ENCODE results near the gene KRTAP3-1.
"Not testable (repeated sequence)": the region's sequence is repeated elsewhere in the genome, so short reads cannot be mapped to it uniquely, and the experiment has no call there.

The KRTAP3-1 gene

GRCh38 chr17:41042953-41043352 is 34.0 kb upstream of the KRTAP3-1 start:
- ATAC-seq, result no peak
- TF ChIP-seq ESRRG (CRISPR knock-in tag; IDR thresholded peaks at IDR 0.05) (no peak), CSDC2 (CRISPR knock-in tag; IDR thresholded peaks at IDR 0.05) (no peak), ISL1 (CRISPR knock-in tag; IDR thresholded peaks at IDR 0.05) (no peak), TCF4 (CRISPR knock-in tag; IDR thresholded peaks at IDR 0.05; ENCODE audit: borderline replicate concordance) (no peak), ZNF565 (CRISPR knock-in tag; conservative IDR thresholded peaks at IDR 0.05; ENCODE audit: low read depth) (no peak), TSHZ2 (CRISPR knock-in tag; IDR thresholded peaks at IDR 0.05) (no peak), POU6F1 (CRISPR knock-in tag; IDR thresholded peaks at IDR 0.05; ENCODE audit: borderline replicate concordance, low read depth) (no peak), RARB (CRISPR knock-in tag; IDR thresholded peaks at IDR 0.05) (no peak), OSR1 (CRISPR knock-in tag; IDR thresholded peaks at IDR 0.05) (no peak), ZNF70 (CRISPR knock-in tag; IDR thresholded peaks at IDR 0.05) (no peak), ZFP3 (CRISPR knock-in tag; IDR thresholded peaks at IDR 0.05) (no peak), ZC3H10 (CRISPR knock-in tag; IDR thresholded peaks at IDR 0.05) (no peak), PATZ1 (CRISPR knock-in tag; IDR thresholded peaks at IDR 0.05; ENCODE audit: borderline replicate concordance) (no peak)

- ATAC-seq, result not testable (repeated sequence)
These were observed 32.0 kb upstream of the KRTAP3-1 start, which contains the start of gene KRTAP1-1 for GRCh38 chr17:41040783-41041571. Gene KRTAP1-1 (minus strand): TSS chr17:41041450. CDS start chr17:41041397, 53 bp downstream.

GRCh38 chr17:41037853-41038350 is 29.0 kb upstream of the KRTAP3-1 start:
- ATAC-seq, result no peak
- no peak for TF ChIP-seq BACH2 (CRISPR knock-in tag; IDR thresholded peaks at IDR 0.05; ENCODE audit: borderline replicate concordance)
- no peak for TF ChIP-seq SNAI2 (CRISPR knock-in tag; IDR thresholded peaks at IDR 0.05)
- TF ChIP-seq ARNTL (CRISPR knock-in tag; IDR thresholded peaks at IDR 0.05; ENCODE audit: borderline replicate concordance, low read depth), result no peak
- TF ChIP-seq POU6F1 (CRISPR knock-in tag; IDR thresholded peaks at IDR 0.05; ENCODE audit: borderline replicate concordance, low read depth), result no peak
- no peak for TF ChIP-seq RARB (CRISPR knock-in tag; IDR thresholded peaks at IDR 0.05)
- no peak for TF ChIP-seq CREB5 (CRISPR knock-in tag; IDR thresholded peaks at IDR 0.05; ENCODE audit: low read depth)
- TF ChIP-seq CSDC2 (CRISPR knock-in tag; IDR thresholded peaks at IDR 0.05), result no peak
- no peak for TF ChIP-seq ESRRG (CRISPR knock-in tag; IDR thresholded peaks at IDR 0.05)

- ATAC-seq, result not testable (repeated sequence)
These were observed 25.5 kb upstream of the KRTAP3-1 start, which contains the start of gene KRTAP1-3 for GRCh38 chr17:41034346-41034935. Gene KRTAP1-3 (minus strand): TSS chr17:41034874. CDS start chr17:41034821, 53 bp downstream.

Data from SK-N-SH treated with all-trans-retinoic acid at 6 μM for 48 hours (cell line).